ENCODE results near the gene TRIM71.

- TF ChIP-seq, protein P1, sequence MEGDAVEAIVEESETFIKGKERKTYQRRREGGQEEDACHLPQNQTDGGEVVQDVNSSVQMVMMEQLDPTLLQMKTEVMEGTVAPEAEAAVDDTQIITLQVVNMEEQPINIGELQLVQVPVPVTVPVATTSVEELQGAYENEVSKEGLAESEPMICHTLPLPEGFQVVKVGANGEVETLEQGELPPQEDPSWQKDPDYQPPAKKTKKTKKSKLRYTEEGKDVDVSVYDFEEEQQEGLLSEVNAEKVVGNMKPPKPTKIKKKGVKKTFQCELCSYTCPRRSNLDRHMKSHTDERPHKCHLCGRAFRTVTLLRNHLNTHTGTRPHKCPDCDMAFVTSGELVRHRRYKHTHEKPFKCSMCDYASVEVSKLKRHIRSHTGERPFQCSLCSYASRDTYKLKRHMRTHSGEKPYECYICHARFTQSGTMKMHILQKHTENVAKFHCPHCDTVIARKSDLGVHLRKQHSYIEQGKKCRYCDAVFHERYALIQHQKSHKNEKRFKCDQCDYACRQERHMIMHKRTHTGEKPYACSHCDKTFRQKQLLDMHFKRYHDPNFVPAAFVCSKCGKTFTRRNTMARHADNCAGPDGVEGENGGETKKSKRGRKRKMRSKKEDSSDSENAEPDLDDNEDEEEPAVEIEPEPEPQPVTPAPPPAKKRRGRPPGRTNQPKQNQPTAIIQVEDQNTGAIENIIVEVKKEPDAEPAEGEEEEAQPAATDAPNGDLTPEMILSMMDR (IDR thresholded peaks at IDR 0.05): no peak
- no peak for TF ChIP-seq POLR2A (IDR thresholded peaks at IDR 0.05)
These were observed 3.4 kb upstream of the TRIM71 start for GRCh38 chr3:32814361-32814760.
